GM23338 (cell line): ENCODE data around the gene DLL4. TPM values are rescaled to one million over a fixed set of nuclear protein-coding genes. Genes with fewer than 3 reads are reported as not detected.

ENCODE experiments used
- ATAC-seq: fragments of 200-7000 bp; cut with Tn5 transposase; 3 replicates; pipeline ENCODE4 v1.9.1; 2020
- DNase-seq: peaks from one replicate; pipeline ENCODE4 v3.0.0-alpha.2; 2015; ENCODE audit warnings: low spot score
- H2AFZ ChIP-seq: fragments of 200-600 bp; sonication (generic); 2 replicates; pipeline ENCODE4 v1.8.0; 2016; ENCODE audit warnings: antibody characterized with exemption, mild to moderate bottlenecking, moderate library complexity
- H3F3A ChIP-seq: fragments of 200-600 bp; sonication (generic); replicated peaks from 2 replicates; pipeline ENCODE4 v1.8.0; 2017; ENCODE audit warnings: antibody characterized with exemption, mixed run types, low read depth
- H3K27ac ChIP-seq: fragments of 200-600 bp; sonication (generic); 2 replicates; pipeline ENCODE4 v1.6.1; 2016; ENCODE audit warnings: low read depth
- H3K27me3 ChIP-seq: fragments of 200-600 bp; sonication (generic); 2 replicates; pipeline ENCODE4 v1.8.0; 2016; ENCODE audit warnings: mild to moderate bottlenecking, mixed run types, moderate library complexity; ENCODE audit not compliant: insufficient read depth
- H3K36me3 ChIP-seq: fragments of 200-600 bp; sonication (generic); 2 replicates; pipeline ENCODE4 v1.8.0; 2016; ENCODE audit warnings: mild to moderate bottlenecking; ENCODE audit not compliant: insufficient read depth
- H3K4me1 ChIP-seq: fragments of 200-600 bp; sonication (generic); 2 replicates; pipeline ENCODE4 v1.8.0; 2016; ENCODE audit warnings: mild to moderate bottlenecking, moderate library complexity; ENCODE audit not compliant: insufficient read depth
- H3K4me2 ChIP-seq: fragments of 200-600 bp; sonication (generic); 2 replicates; pipeline ENCODE4 v1.7.1; 2017; ENCODE audit warnings: mixed run types
- H3K4me3 ChIP-seq: fragments of 200-600 bp; sonication (generic); 2 replicates; pipeline ENCODE4 v1.6.1; 2016; ENCODE audit warnings: mixed run types
- H3K79me2 ChIP-seq: fragments of 200-600 bp; sonication (generic); replicated peaks from 2 replicates; pipeline ENCODE4 v1.8.0; 2017; ENCODE audit warnings: mild to moderate bottlenecking; ENCODE audit not compliant: insufficient read depth
- H3K9me2 ChIP-seq: fragments of 200-600 bp; sonication (generic); 2 replicates; pipeline ENCODE4 v1.8.0; 2017; ENCODE audit not compliant: insufficient read depth
- H4K20me1 ChIP-seq: fragments of 200-600 bp; sonication (generic); replicated peaks from 2 replicates; pipeline ENCODE4 v1.8.0; 2017; ENCODE audit warnings: mild to moderate bottlenecking; ENCODE audit not compliant: insufficient read depth
- H3K27ac Mint-ChIP-seq: 2 replicates; pipeline ENCODE4 v1.8.0; 2020; ENCODE audit warnings: inconsistent platforms, mild to moderate bottlenecking, moderate library complexity, mixed read lengths
- H3K27me3 Mint-ChIP-seq: 3 replicates; pipeline ENCODE4 v1.8.0; 2022; ENCODE audit warnings: low read depth, mild to moderate bottlenecking, moderate library complexity, mixed read lengths, inconsistent platforms; ENCODE audit not compliant: insufficient read depth, poor library complexity
- H3K36me3 Mint-ChIP-seq: 3 replicates; pipeline ENCODE4 v1.8.0; 2021; ENCODE audit warnings: low read depth, mild to moderate bottlenecking, inconsistent platforms, moderate library complexity, mixed read lengths
- H3K4me1 Mint-ChIP-seq: 3 replicates; pipeline ENCODE4 v1.8.0; 2020; ENCODE audit warnings: mild to moderate bottlenecking, inconsistent platforms, mixed read lengths
- H3K4me3 Mint-ChIP-seq: 3 replicates; pipeline ENCODE4 v1.8.0; 2021; ENCODE audit warnings: moderate library complexity, mild to moderate bottlenecking, inconsistent platforms, mixed read lengths
- H3K9me3 Mint-ChIP-seq: 3 replicates; pipeline ENCODE4 v1.8.0; 2020; ENCODE audit warnings: moderate library complexity, mild to moderate bottlenecking, inconsistent platforms, mixed read lengths
- CREB1 ChIP-seq: fragments of 250-450 bp; sonication (Bioruptor Pico); IDR thresholded peaks from 2 replicates; pipeline ENCODE4 v1.5.0; 2020; ENCODE audit warnings: low read depth, mild to moderate bottlenecking, moderate library complexity
- CTCF ChIP-seq, 2 experiments: fragments of 200-600 bp in 1 of 2; sonication (generic) in 1 of 2; conservative IDR thresholded peaks; 2 replicates each; pipeline versions ENCODE4 v1.5.1 to v1.6.1; 2016 to 2017; ENCODE audit warnings: antibody characterized with exemption in 2 of 2, low read depth in 2 of 2, mild to moderate bottlenecking in 2 of 2, moderate library complexity in 1 of 2
- ETS1 ChIP-seq: IDR thresholded peaks from 2 replicates; pipeline ENCODE4 v1.6.1; 2016; ENCODE audit warnings: antibody characterized with exemption
- EZH2phosphoT487 ChIP-seq: fragments of 200-600 bp; sonication (generic); IDR thresholded peaks from one replicate; pipeline ENCODE4 v1.8.1; 2018; ENCODE audit warnings: antibody characterized with exemption; ENCODE audit not compliant: unreplicated experiment
- JUNB ChIP-seq: IDR thresholded peaks from one replicate; pipeline ENCODE4 v1.6.1; 2016; ENCODE audit warnings: antibody characterized with exemption; ENCODE audit not compliant: unreplicated experiment
- NANOG ChIP-seq: IDR thresholded peaks from 2 replicates; pipeline ENCODE4 v1.6.1; 2016; ENCODE audit warnings: antibody characterized with exemption, borderline replicate concordance
- POLR2AphosphoS5 ChIP-seq: IDR thresholded peaks from 2 replicates; pipeline ENCODE4 v1.6.1; 2016; ENCODE audit warnings: antibody characterized with exemption, low read depth
- STAT1 ChIP-seq: IDR thresholded peaks from one replicate; pipeline ENCODE4 v1.6.1; 2016; ENCODE audit warnings: antibody characterized with exemption; ENCODE audit not compliant: unreplicated experiment
- ZNF462 ChIP-seq: fragments of 250-450 bp; sonication (Bioruptor Pico); IDR thresholded peaks from 2 replicates; pipeline ENCODE4 v1.5.0; 2020; ENCODE audit warnings: mild to moderate bottlenecking, moderate library complexity
- polyA plus RNA-seq: library from polyadenylated mRNA; unstranded; fragments of >200 nt; fragmentation: Nextera tagmentation; extraction: Ambion mirVana; gene quantifications from 2 replicates; pipeline ENCODE4 v1.2.1, GENCODE V29; 2016
- total RNA-seq: library from RNA; depleted of rRNA; stranded (reverse); fragments of >200 nt; shearing (Covaris generic); gene quantifications from 2 replicates; pipeline ENCODE4 v1.2.3, GENCODE V29; 2014

Gene DLL4
- total and polyA plus RNA-seq, 2 experiments from 2014 or later, result 0.31 to 0.99 TPM

DNA sequence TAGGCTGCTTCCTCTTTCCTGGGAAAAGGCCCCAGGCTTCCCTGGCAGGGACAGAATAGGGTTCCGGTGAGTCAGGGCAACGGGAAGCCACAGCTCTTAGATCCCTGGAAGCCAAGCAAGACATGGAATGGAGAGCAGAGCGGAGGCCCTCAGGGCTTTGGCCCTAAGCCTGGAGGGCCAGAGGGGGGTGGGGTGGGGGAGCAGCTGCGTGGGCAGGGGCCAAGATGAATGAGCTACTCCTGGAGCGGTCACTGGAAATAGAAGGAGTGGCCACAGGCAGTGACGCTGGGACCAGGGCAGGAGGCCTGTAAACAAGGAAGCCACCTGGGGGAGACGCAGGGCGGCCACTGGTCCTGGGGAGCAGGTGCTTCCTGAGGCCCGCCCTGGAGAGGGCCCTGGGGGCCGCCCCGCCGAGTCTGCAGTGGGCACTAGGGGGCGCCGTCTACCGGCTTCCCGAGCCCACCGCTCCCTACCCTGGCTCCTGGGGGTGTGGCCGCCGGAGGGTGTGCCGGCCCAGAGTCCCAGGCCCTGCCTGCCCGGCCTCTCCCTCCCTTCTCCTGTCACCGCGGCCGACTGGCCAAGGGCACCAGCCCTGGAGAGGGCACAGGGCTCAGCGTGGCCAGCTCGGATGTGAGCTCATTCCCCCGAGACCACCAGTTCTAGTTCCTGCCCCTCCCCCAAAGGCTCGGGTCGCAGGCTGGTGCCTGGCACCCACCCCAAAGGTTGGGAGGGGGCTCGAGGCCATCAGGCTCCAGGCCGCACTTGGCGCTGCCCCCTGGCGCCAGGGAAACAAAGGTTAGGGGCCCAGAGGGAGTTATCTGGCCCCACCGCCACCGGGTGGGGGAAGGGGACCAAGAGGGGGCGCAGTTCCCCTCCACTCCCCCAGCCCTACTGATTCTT lies 22.8 kb upstream of the DLL4 start:
- ATAC-seq (peak; percentile 87), DNase-seq (peak; percentile 91)
- Histone ChIP-seq H3K27me3 (no peaks in the 10 kb centered on the region), H3K9me2 (no peaks in the 10 kb centered on the region), H3K27ac (0 out of 2 replicates have a peak overlapping the region, but pooled peaks have one; percentile 50), H3K4me3 (peak overlapping the region; percentile 71), H4K20me1 (peaks cover 12% of the 10 kb centered on the region), H3K4me1 (peaks cover 24% of the 10 kb centered on the region), H3K79me2 (no peaks in the 10 kb centered on the region), H2AFZ (peak overlapping the region; percentile 72; the same call in 1 of the 2 replicates), H3F3A (peaks cover 18% of the 10 kb centered on the region; the same call in 1 of the 2 replicates), H3K4me2 (peak overlapping the region; percentile 95), H3K36me3 (no peaks in the 10 kb centered on the region)
- TF ChIP-seq EZH2phosphoT487 (no peak), CTCF (conservative IDR thresholded peaks at IDR 0.05; ENCODE audit: low read depth in 2 of 2) (peak; percentile 60 to 95), CREB1 (CRISPR knock-in tag) (peak; percentile 47; the same call in 1 of the 2 replicates), POLR2AphosphoS5 (peak; percentile 52; the same call in 1 of the 2 replicates)
- Mint-ChIP-seq H3K27me3 (peaks cover 20% of the 10 kb centered on the region), H3K4me1 (peaks cover 34% of the 10 kb centered on the region), H3K27ac (no peak overlapping the region), H3K36me3 (peaks cover 35% of the 10 kb centered on the region), H3K9me3 (no peaks in the 10 kb centered on the region), H3K4me3 (peak overlapping the region; percentile 64; the same call in 2 of the 3 replicates)

GRCh38 chr15:40906991-40907802 lies 21.9 kb upstream of the DLL4 start:
- Histone ChIP-seq H3K27me3 (no peaks in the 10 kb centered on the region), H3K4me1 (peaks cover 27% of the 10 kb centered on the region), H3K4me2 (peak overlapping the region; percentile 95), H2AFZ (peak overlapping the region; percentile 72; the same call in 1 of the 2 replicates), H4K20me1 (peaks cover 7% of the 10 kb centered on the region), H3K79me2 (no peaks in the 10 kb centered on the region), H3K27ac (no peak overlapping the region), H3K9me2 (no peaks in the 10 kb centered on the region), H3K4me3 (peak overlapping the region; percentile 71), H3K36me3 (no peaks in the 10 kb centered on the region), H3F3A (peaks cover 18% of the 10 kb centered on the region; the same call in 1 of the 2 replicates)
- ATAC-seq (peak; percentile 3), DNase-seq (no peak)
- H3K9me3 Mint-ChIP-seq, result no peaks in the 10 kb centered on the region
- H3K4me3 Mint-ChIP-seq, result peak overlapping the region; percentile 64; the same call in 2 of the 3 replicates
- no peak overlapping the region for H3K27ac Mint-ChIP-seq
- peaks cover 29% of the 10 kb centered on the region for H3K36me3 Mint-ChIP-seq
- H3K27me3 Mint-ChIP-seq, result peaks cover 22% of the 10 kb centered on the region
- peaks cover 39% of the 10 kb centered on the region for H3K4me1 Mint-ChIP-seq
- TF ChIP-seq CREB1 (CRISPR knock-in tag) (no peak), NANOG (no peak), ZNF462 (no peak), ETS1 (no peak), EZH2phosphoT487 (no peak), JUNB (no peak), STAT1 (no peak)
